ENCODE data around the gene HOXC13.

Gene HOXC13

DNA sequence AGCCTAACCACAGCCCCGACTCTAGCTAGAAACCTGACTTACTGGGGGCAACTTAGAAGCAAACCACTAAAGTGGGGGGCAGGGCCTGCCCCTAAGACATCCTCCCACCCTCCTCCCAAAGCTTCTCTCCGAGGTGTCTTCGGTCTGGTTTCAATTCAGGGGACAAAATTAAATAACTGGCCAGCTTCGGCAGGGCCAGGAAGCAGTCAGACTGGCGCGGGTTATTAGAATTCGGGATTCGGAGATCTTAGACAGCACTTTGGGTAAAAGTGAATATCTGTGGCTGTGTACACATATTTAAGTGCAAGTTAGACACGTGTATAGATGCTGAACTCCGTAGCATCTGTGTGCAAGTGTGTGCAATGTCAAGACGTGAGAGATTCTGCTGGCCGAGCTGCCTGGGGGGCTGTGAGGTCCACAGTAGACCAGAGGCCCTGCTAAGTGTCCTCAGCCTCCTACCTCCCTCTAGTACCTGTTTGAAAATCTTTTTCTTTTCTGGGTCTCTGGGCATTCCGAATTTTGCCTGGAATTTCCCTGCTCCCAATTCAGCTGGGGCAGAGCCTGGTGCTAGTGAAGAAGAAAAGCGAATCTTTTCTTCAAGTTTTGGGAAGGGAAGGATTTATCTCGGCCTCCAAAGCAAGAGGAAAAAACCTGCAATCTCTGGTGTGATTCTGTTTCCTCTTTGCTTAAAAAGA, 42.3 kb downstream of the HOXC13 start:
- Histone ChIP-seq H3K36me3 (ENCODE audit: insufficient read depth, low read length) (no peaks in the 10 kb centered on the region), H3K4me3 (ENCODE audit: low read length) (no peak overlapping the region), H3K9me3 (ENCODE audit: insufficient read depth, low read depth, low read length) (no peaks in the 10 kb centered on the region), H3K4me1 (ENCODE audit: insufficient read depth, low read length) (no peaks in the 10 kb centered on the region; the same call in 1 of the 2 replicates), H3K9ac (ENCODE audit: low read depth, low read length) (no peak overlapping the region), H3K27ac (ENCODE audit: low read depth, low read length) (no peak overlapping the region), H3K27me3 (ENCODE audit: insufficient read depth, low read length) (peaks cover 100% of the 10 kb centered on the region)
- 46% methylated on average over 15 of the region's 15 CpGs for WGBS

DNA sequence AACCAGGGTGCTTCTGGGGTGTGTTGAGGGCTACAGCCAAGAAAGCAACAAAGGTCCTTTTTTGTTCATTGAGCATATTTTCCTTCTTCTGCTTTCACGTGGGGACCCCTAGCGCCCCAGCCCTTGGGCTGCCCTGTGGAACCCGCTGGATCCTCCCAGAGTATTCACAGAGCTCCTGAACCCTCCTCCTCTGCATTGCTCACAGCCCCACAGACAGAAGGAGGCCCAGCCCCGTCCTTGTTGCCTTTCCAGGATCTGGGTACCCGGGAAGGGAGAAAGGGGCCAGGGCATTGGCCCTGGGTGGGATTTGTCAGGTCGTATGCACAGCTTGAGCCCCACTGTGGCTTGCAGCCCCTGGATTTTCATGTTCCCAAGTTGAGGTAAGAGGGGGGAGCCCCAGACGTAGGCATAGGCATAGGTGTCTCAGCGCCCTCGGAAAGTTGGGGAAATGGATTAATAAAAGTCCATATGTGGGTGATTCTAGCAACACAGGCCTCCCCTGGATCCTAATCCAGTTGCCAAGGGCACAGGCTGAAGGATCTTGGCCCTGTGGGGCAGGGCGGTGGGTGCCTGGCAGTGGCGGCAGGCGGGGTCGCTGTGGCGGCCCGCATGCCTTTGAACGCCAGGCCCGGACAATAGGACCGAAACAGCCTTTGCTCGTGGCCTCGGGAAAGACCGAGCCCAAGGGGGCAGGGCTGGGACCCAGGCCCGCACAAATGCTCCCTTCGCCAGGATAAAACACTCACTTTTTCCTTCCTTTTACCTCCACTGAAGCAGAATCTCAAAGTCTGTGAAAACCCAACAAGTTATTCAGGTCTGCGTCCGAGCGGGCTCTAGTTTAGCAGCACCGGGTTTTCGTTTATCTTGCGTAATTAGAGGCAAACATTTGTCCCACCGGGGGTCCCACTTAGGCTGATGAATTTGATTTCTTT, 43.3 kb downstream of the HOXC13 start:
- H3K4me3 ChIP-seq (ENCODE audit: low read length): no peak overlapping the region
- H3K9ac ChIP-seq (ENCODE audit: low read depth, low read length): no peak overlapping the region
- H3K4me1 ChIP-seq (ENCODE audit: insufficient read depth, low read length): no peaks in the 10 kb centered on the region
- peaks cover 100% of the 10 kb centered on the region for H3K27me3 ChIP-seq (ENCODE audit: insufficient read depth, low read length)
- H3K9me3 ChIP-seq (ENCODE audit: insufficient read depth, low read depth, low read length): no peaks in the 10 kb centered on the region
- H3K27ac ChIP-seq (ENCODE audit: low read depth, low read length): no peak overlapping the region
- WGBS: 18% methylated on average over 30 of the region's 30 CpGs
- H3K36me3 ChIP-seq (ENCODE audit: insufficient read depth, low read length): no peaks in the 10 kb centered on the region

DNA sequence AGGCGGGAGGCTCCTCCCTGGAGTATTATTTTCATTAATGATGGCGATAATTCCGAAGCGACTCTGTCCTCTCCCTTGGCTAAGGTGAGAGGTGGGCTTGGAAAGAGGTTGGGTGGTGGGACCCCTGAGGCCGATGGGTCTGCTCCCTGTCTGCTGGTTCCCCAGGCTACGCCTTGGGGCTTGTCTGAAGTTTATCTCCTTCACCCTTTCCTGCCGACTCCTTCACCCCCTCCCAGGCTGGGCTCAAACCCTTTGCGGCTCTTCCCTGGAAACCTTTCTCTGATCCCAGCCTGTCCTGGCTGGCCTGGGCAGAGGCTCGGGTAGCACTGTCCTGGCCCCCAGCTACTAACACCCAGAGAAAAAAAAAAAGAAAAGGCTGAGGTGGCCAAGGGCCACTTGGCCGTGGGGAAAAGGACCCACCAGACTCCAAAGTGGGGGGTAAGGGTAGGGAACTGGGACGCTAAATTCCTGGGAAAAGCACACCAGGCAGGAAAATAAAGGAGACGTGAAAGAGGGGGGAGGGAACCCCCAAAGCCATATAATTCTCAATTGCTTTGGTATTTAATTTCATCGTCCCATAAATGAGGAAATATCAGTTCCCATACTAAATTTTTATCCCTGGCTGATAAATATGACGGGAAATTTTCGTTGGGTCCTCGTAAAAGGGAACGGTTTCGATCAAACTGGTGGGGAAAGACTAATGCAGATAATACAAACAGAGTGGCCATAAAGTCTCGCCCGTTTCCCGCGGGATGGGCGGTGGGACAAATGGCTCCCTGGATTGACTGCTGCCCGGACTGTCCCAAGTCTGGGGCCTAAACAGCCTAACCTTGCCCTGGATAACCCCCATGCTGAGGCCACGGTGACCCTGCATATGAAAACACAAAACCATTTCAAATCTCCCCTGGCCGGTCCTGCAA, 44.3 kb downstream of the HOXC13 start:
- no peaks in the 10 kb centered on the region for H3K4me1 ChIP-seq (ENCODE audit: insufficient read depth, low read length)
- 42% methylated on average over 24 of the region's 26 CpGs for WGBS
- no peak overlapping the region for H3K27ac ChIP-seq (ENCODE audit: low read depth, low read length)
- peaks cover 100% of the 10 kb centered on the region for H3K27me3 ChIP-seq (ENCODE audit: insufficient read depth, low read length)
- H3K9me3 ChIP-seq (ENCODE audit: insufficient read depth, low read depth, low read length): no peaks in the 10 kb centered on the region
- no peaks in the 10 kb centered on the region for H3K36me3 ChIP-seq (ENCODE audit: insufficient read depth, low read length)
- H3K9ac ChIP-seq (ENCODE audit: low read depth, low read length): no peak overlapping the region
- no peak overlapping the region for H3K4me3 ChIP-seq (ENCODE audit: low read length)

DNA sequence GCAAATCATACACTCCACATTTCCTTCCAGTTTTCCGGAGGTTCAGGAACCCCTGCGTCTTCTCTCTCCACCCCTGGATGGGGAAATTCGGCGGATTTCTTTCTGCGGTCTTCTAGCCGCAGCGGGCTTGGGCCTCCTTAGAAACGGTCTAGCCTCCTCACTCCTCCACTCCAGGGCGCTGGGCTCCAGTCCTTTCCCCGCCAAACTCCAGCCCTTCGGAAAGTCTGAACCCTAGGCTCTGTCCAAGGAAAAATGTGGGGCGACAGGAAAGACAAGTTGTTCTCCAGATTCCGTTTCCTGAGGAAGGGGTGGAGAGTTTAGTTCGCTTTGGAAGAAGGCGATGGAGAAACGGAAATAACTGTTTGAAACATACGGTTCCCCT, 44.9 kb downstream of the HOXC13 start:
- H3K4me3 ChIP-seq (ENCODE audit: low read length): no peak overlapping the region
- no peaks in the 10 kb centered on the region for H3K9me3 ChIP-seq (ENCODE audit: insufficient read depth, low read depth, low read length)
- H3K27ac ChIP-seq (ENCODE audit: low read depth, low read length): no peak overlapping the region
- H3K27me3 ChIP-seq (ENCODE audit: insufficient read depth, low read length): peaks cover 100% of the 10 kb centered on the region
- WGBS: 43% methylated on average over 17 of the region's 17 CpGs
- H3K9ac ChIP-seq (ENCODE audit: low read depth, low read length): no peak overlapping the region
- H3K4me1 ChIP-seq (ENCODE audit: insufficient read depth, low read length): no peaks in the 10 kb centered on the region
- no peaks in the 10 kb centered on the region for H3K36me3 ChIP-seq (ENCODE audit: insufficient read depth, low read length)

DNA sequence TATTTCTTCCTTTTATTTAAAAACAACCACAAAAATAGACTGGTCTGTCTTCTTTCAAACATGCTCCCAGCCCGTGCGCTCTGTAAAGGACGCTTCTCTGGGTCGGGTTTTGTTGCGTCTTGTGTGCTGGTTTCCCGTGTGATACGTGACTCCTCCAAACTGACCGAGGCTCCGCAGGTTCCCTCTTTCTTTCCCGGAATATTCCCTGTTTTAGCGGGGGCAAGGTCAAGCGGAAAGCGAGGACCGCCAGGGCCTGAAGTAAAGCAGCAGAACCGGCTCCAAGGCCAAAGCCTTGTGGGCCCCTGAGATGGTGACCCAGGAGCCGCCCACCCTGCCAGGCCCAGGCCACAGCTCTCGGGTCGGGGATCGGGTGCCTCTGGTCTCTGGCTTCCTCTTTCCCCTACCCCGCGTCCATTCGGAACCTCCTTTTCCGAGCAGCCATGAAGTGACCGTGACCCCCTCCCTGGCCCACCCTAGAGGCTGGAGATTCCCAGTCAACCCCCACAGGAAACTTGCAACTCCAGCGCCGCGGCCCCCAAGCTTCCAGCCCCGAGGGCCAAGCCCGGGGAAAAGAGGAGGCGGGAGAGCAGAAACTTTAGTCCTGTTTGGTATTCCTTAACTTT, 45.4 kb downstream of the HOXC13 start:
- Histone ChIP-seq H3K27ac (ENCODE audit: low read depth, low read length) (no peak overlapping the region), H3K27me3 (ENCODE audit: insufficient read depth, low read length) (peaks cover 100% of the 10 kb centered on the region), H3K9ac (ENCODE audit: low read depth, low read length) (no peak overlapping the region), H3K9me3 (ENCODE audit: insufficient read depth, low read depth, low read length) (no peaks in the 10 kb centered on the region), H3K36me3 (ENCODE audit: insufficient read depth, low read length) (no peaks in the 10 kb centered on the region), H3K4me3 (ENCODE audit: low read length) (no peak overlapping the region), H3K4me1 (ENCODE audit: insufficient read depth, low read length) (no peaks in the 10 kb centered on the region)
- 33% methylated on average over 28 of the region's 30 CpGs for WGBS

DNA sequence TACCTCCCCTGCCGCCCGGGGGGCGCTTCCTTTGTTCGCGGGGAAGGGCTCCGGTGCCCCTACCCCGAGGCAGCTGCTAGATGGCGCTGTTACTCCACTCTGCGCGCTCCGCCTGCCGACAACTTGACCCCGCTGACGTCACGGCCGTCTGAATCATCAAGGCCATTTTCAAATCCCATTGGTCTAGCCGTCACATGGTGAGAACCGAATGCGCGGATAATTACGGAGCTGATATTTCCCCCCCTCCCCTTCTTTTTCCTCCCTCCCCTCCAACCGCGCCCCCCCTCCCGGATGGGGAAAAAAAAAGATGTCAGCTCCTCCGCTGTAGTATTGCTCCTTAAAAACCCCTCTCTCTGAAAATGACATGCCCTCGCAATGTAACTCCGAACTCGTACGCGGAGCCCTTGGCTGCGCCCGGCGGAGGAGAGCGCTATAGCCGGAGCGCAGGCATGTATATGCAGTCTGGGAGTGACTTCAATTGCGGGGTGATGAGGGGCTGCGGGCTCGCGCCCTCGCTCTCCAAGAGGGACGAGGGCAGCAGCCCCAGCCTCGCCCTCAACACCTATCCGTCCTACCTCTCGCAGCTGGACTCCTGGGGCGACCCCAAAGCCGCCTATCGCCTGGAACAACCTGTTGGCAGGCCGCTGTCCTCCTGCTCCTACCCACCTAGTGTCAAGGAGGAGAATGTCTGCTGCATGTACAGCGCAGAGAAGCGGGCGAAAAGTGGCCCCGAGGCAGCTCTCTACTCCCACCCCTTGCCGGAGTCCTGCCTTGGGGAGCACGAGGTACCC, 46.5 kb downstream of the HOXC13 start, which contains the start of gene HOXC10:
Gene HOXC10, plus strand, starts transcription at position 246 of the 791 bp plus-strand sequence. Its CDS starts 114 bp downstream, at position 360.
- Histone ChIP-seq H3K27ac (ENCODE audit: low read depth, low read length) (no peak within 1 kb of the TSS), H3K4me3 (ENCODE audit: low read length) (no peak within 1 kb of the TSS), H3K9ac (ENCODE audit: low read depth, low read length) (no peak within 1 kb of the TSS), H3K36me3 (ENCODE audit: insufficient read depth, low read length) (no peaks in the 10 kb centered on the region), H3K27me3 (ENCODE audit: insufficient read depth, low read length) (peaks cover 100% of the 10 kb centered on the region), H3K4me1 (ENCODE audit: insufficient read depth, low read length) (no peaks in the 10 kb centered on the region), H3K9me3 (ENCODE audit: insufficient read depth, low read depth, low read length) (no peaks in the 10 kb centered on the region)
- WGBS: 40% methylated on average over 55 of the region's 55 CpGs

DNA sequence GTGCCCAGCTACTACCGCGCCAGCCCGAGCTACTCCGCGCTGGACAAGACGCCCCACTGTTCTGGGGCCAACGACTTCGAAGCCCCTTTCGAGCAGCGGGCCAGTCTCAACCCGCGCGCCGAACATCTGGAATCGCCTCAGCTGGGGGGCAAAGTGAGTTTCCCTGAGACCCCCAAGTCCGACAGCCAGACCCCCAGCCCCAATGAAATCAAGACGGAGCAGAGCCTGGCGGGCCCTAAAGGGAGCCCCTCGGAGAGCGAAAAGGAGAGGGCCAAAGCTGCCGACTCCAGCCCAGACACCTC, 47.0 kb downstream of the HOXC13 start:
- 61% methylated on average over 21 of the region's 21 CpGs for WGBS
- H3K9ac ChIP-seq (ENCODE audit: low read depth, low read length): no peak overlapping the region
- no peak overlapping the region for H3K27ac ChIP-seq (ENCODE audit: low read depth, low read length)
- no peaks in the 10 kb centered on the region for H3K36me3 ChIP-seq (ENCODE audit: insufficient read depth, low read length)
- no peaks in the 10 kb centered on the region for H3K4me1 ChIP-seq (ENCODE audit: insufficient read depth, low read length)
- no peaks in the 10 kb centered on the region for H3K9me3 ChIP-seq (ENCODE audit: insufficient read depth, low read depth, low read length)
- no peak overlapping the region for H3K4me3 ChIP-seq (ENCODE audit: low read length)
- H3K27me3 ChIP-seq (ENCODE audit: insufficient read depth, low read length): peaks cover 100% of the 10 kb centered on the region

DNA sequence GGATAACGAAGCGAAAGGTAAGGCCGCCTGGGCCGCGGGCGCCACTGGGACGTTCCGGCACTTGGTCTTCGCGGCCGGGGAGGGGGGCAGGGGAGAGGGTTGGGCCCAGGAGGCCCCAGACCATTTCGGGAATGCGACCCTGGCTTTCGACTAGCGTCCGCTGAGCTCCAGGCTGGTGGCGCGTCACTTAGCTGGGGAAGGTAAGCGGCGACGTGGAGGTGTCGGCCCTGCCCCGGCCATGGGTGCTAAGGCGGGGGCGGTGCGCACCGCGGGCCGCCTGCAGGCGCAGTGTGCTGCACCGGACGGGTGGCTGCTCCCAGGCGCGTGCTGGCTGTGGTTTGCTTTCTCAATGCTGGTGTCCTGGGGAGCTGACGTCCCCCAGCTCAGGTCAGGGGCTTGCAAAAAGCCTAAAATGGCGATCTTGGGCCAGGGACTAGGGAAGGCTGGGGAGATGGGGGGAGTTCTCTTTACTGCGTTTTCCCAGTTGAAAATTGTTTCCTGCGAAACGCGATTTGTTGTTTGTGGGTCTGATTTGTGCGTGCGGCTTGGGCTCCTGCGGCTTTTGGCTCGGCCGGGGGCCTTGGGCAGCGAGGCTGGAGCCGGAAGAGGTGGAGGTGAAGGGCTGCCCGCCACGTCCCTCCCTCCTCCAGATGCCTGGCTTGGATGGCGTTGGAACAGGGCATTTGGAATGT, 47.5 kb downstream of the HOXC13 start:
- no peak overlapping the region for H3K9ac ChIP-seq (ENCODE audit: low read depth, low read length)
- no peaks in the 10 kb centered on the region for H3K9me3 ChIP-seq (ENCODE audit: insufficient read depth, low read depth, low read length)
- 20% methylated on average over 49 of the region's 50 CpGs for WGBS
- H3K36me3 ChIP-seq (ENCODE audit: insufficient read depth, low read length): no peaks in the 10 kb centered on the region
- H3K4me3 ChIP-seq (ENCODE audit: low read length): no peak overlapping the region
- H3K4me1 ChIP-seq (ENCODE audit: insufficient read depth, low read length): no peaks in the 10 kb centered on the region
- peaks cover 100% of the 10 kb centered on the region for H3K27me3 ChIP-seq (ENCODE audit: insufficient read depth, low read length)
- no peak overlapping the region for H3K27ac ChIP-seq (ENCODE audit: low read depth, low read length)

DNA sequence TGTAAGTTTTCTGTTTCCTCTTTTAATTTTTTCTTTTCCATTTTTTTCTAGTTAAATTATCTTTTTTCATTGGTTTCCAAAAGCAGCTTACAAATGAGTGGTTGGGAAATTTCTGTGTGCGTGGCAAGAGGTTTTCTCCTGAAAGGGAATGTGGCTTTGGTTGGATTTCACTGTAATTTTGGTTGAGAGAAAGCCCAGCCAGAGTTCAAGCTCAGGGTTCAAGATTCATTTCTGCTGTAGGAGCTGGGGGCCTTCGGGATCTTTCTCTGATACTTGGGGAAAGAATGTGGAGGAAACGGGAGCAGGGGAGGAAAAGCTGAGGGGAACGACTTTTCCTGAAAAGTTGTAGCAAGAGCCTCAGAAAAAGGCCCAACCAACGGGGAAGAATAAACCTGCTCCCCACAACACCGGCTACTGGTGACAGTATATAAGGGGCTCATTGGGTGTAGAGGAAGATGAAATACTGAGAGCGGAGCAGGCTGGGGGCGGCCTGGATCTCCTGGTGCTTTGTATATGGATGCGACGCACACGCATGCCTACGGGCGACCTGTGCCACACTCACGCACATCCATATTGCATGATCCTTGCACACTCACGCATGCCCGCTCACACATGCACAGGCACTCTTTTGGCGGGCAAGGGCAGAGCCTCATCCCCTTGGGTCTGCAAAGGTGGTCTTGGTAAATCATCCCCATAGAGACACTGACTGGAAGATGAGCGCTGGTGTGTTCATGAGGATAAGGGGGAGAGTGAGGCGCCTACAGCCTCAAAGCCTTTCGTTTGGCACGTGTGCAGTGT, 48.3 kb downstream of the HOXC13 start:
- Histone ChIP-seq H3K4me3 (ENCODE audit: low read length) (no peak overlapping the region), H3K27ac (ENCODE audit: low read depth, low read length) (no peak overlapping the region), H3K9ac (ENCODE audit: low read depth, low read length) (no peak overlapping the region), H3K36me3 (ENCODE audit: insufficient read depth, low read length) (no peaks in the 10 kb centered on the region), H3K9me3 (ENCODE audit: insufficient read depth, low read depth, low read length) (no peaks in the 10 kb centered on the region), H3K4me1 (ENCODE audit: insufficient read depth, low read length) (no peaks in the 10 kb centered on the region), H3K27me3 (ENCODE audit: insufficient read depth, low read length) (peaks cover 100% of the 10 kb centered on the region)
- WGBS: 62% methylated on average over 18 of the region's 21 CpGs
